Epithelial cell of prostate (primary cell): ENCODE measurements around the gene LTBP1.
"Not testable (repeated sequence)": the region's sequence is repeated elsewhere in the genome, so short reads cannot be mapped to it uniquely, and the experiment has no call there.

Source experiments
- DNase-seq: peaks from one replicate; pipeline ENCODE4 v3.0.0-alpha.2; 2011; ENCODE audit warnings: low read depth, low spot score
- H3K27ac ChIP-seq: fragments of 450-650 bp; 2 replicates; pipeline ENCODE4 v1.5.1; 2017; ENCODE audit warnings: mild to moderate bottlenecking

LTBP1 gene, protein sequence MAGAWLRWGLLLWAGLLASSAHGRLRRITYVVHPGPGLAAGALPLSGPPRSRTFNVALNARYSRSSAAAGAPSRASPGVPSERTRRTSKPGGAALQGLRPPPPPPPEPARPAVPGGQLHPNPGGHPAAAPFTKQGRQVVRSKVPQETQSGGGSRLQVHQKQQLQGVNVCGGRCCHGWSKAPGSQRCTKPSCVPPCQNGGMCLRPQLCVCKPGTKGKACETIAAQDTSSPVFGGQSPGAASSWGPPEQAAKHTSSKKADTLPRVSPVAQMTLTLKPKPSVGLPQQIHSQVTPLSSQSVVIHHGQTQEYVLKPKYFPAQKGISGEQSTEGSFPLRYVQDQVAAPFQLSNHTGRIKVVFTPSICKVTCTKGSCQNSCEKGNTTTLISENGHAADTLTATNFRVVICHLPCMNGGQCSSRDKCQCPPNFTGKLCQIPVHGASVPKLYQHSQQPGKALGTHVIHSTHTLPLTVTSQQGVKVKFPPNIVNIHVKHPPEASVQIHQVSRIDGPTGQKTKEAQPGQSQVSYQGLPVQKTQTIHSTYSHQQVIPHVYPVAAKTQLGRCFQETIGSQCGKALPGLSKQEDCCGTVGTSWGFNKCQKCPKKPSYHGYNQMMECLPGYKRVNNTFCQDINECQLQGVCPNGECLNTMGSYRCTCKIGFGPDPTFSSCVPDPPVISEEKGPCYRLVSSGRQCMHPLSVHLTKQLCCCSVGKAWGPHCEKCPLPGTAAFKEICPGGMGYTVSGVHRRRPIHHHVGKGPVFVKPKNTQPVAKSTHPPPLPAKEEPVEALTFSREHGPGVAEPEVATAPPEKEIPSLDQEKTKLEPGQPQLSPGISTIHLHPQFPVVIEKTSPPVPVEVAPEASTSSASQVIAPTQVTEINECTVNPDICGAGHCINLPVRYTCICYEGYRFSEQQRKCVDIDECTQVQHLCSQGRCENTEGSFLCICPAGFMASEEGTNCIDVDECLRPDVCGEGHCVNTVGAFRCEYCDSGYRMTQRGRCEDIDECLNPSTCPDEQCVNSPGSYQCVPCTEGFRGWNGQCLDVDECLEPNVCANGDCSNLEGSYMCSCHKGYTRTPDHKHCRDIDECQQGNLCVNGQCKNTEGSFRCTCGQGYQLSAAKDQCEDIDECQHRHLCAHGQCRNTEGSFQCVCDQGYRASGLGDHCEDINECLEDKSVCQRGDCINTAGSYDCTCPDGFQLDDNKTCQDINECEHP (N-terminal part only)

DNA sequence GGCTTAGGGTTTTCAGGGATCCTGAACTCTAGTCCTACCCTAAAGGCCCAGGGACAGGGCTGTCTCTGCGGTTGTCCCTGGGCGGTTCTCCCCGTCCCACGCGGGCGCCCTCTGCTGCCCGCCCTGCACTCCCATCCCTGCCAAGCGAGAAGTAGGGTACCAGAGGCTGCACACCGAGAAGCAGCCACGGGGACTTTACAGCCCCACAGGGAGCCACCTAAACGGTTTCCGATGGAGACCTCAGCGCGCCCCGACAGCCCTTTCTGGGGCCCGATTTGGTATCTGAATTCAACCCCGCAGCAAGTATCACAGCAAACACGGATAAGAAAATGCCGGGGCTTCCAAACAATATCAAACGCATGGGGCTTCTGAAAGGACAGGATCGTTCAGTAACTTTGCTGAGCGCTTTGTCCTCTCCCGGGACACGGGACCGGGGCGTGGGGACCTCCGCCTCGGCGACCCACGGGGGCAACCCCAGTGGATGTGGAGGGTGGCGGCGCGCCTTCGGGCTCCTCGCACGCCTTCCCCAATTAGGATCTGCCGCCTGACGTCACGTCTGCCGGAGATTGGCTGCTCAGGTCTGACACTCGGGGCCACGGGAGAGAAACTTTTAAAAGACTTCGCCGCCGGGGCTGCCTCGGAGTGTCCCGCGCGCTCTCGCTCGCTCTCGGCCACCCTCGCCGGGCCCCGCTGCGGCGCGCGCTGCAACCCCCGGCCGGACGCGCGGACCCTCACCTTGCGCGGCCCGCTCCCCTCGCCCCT is at the start of gene LTBP1:
Gene LTBP1, plus strand, starts transcription at position 640 of the 762 bp plus-strand sequence. CDS start 372 bp downstream, outside the sequence.
- H3K27ac ChIP-seq, result no peak within 1 kb of the TSS
- DNase-seq, result no peak

GRCh38 chr2:32900246-32900973 is 46.3 kb upstream of the LTBP1 start:
- no peak for DNase-seq
- H3K27ac ChIP-seq, result no peak overlapping the region

DNA sequence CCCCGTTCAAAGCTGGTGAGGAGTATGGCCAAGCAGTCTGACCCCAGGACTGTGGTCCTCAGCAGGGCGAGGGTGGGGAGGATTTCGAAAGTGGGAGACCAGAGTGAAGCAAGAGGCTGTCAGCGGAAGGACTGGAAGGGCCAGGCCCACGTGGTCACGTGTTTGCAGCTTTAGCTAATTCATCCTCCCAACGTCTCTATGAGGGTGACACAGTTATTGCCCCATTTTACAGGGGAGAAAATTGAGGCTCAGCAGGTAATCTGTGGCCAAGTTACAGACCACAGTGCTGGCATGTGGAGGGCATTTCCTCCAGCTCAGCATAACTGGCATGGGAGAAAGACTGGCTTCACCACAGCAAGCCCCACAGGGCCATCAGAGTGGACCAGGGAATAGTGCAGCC is 45.4 kb upstream of the LTBP1 start:
- H3K27ac ChIP-seq, result no peak overlapping the region
- no peak for DNase-seq

GRCh38 chr2:32902174-32902573 is 44.6 kb upstream of the LTBP1 start:
- H3K27ac ChIP-seq, result no peak overlapping the region
- no peak for DNase-seq

- H3K27ac ChIP-seq, result no peak overlapping the region
- no peak for DNase-seq
Measured at GRCh38 chr2:32902986-32903385, 43.8 kb upstream of the LTBP1 start.

GRCh38 chr2:32904074-32904473 is 42.7 kb upstream of the LTBP1 start:
- no peak for DNase-seq
- no peak overlapping the region for H3K27ac ChIP-seq

GRCh38 chr2:32904751-32905150 is 42.0 kb upstream of the LTBP1 start:
- no peak for DNase-seq
- no peak overlapping the region for H3K27ac ChIP-seq

DNA sequence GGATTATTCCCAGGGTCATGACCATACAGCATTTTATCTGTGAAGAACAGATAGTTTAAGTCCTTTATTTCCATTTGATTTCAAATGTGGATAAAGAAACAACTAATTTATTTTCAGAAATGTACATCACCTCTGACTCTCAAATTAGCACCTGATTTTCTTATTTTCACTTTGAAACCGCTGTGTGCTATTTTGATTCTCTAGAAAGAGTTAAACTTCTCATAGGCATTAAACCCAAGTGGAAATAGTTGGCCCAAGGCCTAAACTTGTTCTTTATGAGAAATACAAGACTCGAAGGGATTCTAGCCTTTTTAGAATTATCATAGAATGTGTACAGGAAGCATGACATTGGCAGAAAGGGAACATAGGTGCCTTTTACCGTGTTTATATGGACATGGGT is 41.5 kb upstream of the LTBP1 start:
- H3K27ac ChIP-seq, result no peak overlapping the region
- DNase-seq, result no peak

DNA sequence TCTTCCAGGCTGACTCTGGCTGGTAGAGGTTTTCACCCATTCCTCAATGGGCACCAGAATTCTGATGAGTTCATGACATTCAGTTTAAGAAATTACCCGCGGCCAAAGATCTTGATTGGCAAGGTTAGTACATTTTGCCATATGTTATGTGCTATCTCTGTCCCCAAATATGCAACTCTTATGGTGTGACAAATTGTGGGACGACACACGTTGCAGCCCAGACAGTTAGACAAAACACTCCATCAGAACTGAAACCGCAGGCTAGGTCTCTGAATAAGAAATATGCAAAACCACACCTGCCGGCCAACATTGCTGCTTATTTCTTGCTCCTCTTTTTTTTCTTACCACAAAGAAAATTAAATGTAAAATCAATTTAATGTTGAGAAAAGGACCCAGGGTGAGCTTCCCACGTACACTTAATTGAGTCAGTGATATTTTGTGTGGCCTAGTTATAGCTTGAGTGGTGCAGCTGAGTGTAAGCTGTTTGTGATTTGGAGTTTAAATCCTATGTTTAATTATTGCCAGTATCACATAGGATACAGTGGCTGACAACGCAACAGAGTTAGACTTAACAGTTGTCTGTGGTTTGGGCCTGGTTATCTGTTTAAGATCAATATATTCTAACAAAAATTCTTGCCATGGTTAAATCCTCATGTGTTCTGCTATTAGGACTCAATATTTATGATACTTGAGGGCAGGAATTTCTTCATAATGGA is 35.7 kb upstream of the LTBP1 start:
- no peak for DNase-seq
- H3K27ac ChIP-seq, result no peak overlapping the region

DNA sequence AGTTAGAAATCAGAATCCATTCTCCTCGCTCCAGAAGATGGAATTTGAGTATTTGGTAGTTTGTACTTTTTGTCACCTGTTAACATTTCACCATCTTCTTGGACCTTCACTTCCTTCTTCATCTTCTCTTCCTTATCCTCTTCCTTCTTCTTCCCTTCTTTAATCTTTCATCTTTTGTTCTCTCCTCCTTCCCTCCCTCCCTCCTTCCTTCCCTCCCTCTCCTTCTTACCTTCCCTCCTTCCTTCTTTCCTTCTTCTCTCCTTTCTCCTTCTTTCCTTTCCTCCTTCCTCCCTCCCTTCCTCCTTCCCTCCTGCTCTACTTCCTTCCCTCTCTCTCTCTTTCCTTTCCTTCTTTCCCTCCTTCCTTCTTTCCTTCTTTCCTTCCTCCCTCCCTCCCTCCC is 31.1 kb upstream of the LTBP1 start:
- no peak for DNase-seq
- H3K27ac ChIP-seq, result no peak overlapping the region

- DNase-seq, result no peak
- H3K27ac ChIP-seq, result no peak overlapping the region
Measured at GRCh38 chr2:32918774-32919173, 28.0 kb upstream of the LTBP1 start.

GRCh38 chr2:32919901-32920300 is 26.9 kb upstream of the LTBP1 start:
- DNase-seq, H3K27ac ChIP-seq: not testable (repeated sequence)

GRCh38 chr2:32921486-32921885 is 25.3 kb upstream of the LTBP1 start:
- not testable (repeated sequence) for H3K27ac ChIP-seq, DNase-seq

DNA sequence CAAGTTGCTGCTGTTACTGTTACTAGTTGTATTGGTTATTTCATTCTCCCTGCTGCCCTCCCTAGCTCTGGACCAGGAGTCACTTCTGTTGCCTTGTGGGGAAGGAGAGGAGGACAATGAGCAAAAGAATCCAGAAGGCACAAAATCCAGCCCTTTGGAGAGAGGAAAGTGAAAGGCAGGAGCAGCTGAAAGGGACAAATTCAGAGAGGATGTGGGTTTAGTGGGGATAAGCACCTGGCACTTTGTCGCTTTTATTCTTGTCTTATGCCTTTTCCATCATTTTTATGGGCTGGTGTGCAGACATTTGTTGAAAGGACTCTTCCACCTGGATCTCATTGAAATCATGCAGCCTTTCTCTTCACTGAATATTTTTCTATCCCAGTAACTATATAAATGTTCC is 24.3 kb upstream of the LTBP1 start:
- no peak overlapping the region for H3K27ac ChIP-seq
- DNase-seq, result no peak

DNA sequence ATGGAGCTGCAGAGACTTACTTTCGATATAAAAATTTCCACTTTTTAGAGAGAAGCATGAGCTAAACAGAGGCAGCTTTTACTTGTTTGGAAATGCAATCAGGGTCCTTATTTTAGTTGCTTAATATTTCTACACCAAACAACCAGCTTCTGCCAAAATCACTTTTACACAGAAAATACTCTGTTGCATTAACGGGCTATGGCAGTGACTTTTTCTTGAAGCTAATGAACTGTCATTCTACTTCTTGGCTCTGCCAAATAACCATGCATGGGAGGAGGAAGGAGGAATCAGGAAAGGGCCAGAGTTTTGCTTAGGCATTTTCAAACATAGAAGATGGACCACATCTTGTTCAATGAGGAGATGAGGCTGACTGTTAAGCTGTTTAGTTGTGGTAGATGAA is 23.6 kb upstream of the LTBP1 start:
- no peak for DNase-seq
- H3K27ac ChIP-seq, result no peak overlapping the region

GRCh38 chr2:32925283-32925815 is 21.4 kb upstream of the LTBP1 start:
- no peak overlapping the region for H3K27ac ChIP-seq
- DNase-seq, result no peak

- no peak overlapping the region for H3K27ac ChIP-seq
- DNase-seq, result no peak
Measured at GRCh38 chr2:32925976-32926707, 20.6 kb upstream of the LTBP1 start.

DNA sequence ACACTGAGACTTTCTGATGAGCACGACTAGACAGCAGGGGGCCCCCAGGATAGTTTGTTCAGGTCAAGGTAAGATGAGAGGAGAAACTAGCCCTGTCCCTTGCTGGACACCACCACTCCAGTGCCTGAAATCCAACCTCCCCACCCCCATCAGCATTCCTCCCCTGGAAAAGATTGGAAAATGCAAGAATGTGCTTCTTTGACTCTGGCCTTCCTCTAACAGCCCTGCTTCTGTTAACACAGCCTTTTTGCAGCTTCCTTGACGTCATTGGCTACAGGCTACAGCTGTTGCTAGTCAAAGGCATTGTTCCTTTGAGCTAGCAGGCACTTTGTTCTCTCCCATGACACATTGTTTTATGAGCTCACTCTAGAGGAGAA is 20.1 kb upstream of the LTBP1 start:
- no peak for DNase-seq
- no peak overlapping the region for H3K27ac ChIP-seq
